H4 (cell line): ENCODE data around the gene EVI2A. TPM values are rescaled to one million over a fixed set of nuclear protein-coding genes. Genes with fewer than 3 reads are reported as not detected.
"Not testable (repeated sequence)": the region's sequence is repeated elsewhere in the genome, so short reads cannot be mapped to it uniquely, and the experiment has no call there.

Experiments
- DNase-seq: peaks from one replicate; pipeline ENCODE4 v3.0.0-alpha.2; 2015; ENCODE audit warnings: low spot score
- total RNA-seq: library from RNA; depleted of rRNA; stranded (reverse); fragments of >200 nt; shearing (Covaris generic); gene quantifications from 2 replicates; pipeline ENCODE4 v1.2.3, GENCODE V29; 2014

The EVI2A gene
- total RNA-seq, 1 experiment from 2014 or later, result 4.8 TPM

DNA sequence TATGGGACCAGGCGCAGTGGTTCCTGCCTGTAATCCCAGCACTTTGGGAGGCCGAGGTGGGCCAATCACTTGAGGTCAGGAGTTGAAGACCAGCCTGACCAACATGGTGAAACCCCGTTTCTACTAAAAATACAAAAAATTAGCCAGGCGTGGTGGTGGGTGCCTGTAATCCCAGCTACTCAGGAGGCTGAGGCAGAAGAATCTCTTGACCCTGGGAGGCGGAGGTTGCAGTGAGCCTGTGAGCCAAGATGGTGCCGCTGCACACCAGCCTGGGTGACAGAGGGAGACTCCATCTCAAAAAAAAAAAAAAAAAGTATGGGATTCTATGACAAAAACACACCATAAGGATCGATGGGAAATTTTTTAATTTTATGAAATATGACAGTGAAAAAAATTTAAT lies 9.2 kb downstream of the EVI2A start:
- DNase-seq, result not testable (repeated sequence)

DNA sequence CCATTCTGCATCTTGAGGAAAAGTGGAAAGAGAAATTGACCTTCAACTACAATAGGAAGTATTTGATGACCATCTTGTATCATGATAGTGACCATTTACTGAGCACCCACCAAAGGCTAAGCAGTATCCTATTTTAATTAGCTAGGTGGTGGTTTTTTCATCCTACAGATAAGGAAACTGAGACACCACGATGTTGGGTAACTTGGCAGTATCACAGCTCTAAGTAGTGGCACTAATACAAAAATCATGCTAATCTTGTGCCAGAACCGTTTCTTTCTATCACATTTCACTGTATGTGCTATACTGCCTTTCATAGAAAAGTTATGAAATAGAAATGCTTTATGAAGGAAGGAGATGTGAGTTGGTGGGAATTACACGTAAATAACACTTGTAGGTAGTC lies 9.9 kb downstream of the EVI2A start:
- no peak for DNase-seq

DNA sequence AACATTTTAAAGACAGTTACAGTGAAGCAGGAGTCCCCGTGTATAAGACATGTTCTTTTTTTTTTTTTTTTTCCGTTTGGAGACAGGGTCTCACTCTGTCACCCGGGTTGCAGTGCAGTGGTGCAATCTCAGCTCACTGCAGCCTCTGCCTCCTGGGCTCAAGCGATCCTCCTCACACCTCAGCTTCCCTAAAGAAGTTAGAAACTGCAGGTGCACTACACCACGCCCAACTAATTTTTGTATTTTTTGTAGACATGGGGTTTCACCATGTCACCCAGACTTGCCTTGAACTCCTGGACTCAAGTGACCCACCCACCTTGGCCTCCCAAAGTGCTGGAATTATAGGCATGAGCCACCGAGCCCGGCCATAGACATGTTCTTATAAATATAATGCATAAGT lies 10.5 kb downstream of the EVI2A start:
- no peak for DNase-seq

DNA sequence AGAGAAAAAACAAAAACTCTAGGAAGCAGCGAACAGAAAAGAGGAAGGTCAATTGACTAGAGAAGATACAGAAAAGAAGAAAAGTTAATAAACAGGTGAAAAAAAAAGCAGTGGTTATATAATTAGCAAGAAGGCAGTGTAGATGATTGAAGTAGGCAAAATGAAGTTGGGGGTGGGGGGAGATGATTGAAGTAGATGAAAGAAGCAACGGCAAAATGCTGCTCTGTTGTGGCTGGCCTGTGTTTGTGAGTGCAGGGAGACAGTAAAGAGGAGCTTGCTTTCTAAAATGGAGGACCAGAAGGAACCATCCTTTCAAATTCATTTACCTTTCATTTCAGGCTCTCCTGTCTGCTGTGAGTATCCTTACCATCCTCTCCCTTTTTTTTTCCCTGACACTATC lies 11.2 kb downstream of the EVI2A start:
- no peak for DNase-seq

DNA sequence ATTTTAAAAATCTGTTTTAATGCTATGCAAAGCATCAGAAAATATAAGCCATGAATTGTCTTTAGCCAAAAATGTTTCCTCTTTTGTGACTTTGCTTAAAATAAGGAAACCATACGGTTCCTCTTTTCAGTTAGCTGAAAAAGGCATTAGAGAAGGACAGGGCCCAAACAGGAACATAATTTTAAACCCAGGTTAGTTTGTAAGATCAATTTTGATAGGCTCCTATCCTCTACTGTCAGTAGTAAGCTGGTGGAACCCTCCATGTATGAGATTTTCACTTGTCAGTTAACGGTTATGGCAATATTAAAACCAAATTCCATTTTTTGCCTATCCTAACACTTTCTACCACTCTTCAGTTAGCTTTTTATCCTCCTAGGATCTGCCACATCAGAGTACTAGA lies 11.9 kb downstream of the EVI2A start:
- DNase-seq, result no peak

DNA sequence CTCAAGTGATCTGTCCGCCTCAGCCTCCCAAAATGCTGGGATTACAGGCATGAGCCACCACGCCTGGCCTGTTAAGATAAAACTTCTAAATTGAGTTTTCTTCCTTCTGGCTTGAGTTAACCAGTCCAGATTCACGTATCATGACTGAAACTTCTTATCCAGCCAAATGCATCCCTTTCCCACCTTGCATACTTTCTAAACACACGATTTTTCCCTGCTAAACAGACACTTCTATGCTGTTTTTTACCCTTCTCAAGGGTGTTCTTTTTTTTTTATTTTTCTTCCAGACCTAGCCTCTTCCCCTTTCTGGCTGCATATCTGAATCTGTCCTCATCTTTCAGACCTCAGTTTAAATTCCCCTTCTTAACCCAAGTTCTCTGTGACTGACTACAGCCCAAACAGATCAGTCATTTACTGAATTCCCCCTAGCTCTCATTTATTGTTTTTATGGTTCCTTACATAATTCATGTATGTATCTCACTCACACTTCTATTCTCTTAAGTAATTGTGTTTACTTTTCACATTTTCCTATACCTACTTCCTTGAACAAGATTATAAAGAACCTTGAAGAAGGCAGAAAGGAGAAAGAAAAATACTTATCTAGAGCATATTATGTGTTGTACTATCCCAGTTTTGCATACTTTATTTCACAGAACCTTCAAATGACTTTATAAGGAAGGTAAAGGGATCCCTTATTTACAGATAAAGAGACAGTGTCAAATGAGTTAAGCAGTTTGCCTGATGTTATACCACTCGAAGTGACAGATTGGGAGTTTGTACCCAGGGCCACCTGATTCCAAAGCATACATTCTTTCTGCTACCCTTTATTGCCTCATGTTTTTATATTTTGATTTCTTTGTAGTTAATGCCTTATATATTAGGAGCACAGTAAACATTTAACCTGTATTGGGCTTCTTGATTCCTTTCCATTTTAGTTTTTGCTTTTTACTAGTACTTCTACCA lies 12.8 kb downstream of the EVI2A start:
- no peak for DNase-seq

DNA sequence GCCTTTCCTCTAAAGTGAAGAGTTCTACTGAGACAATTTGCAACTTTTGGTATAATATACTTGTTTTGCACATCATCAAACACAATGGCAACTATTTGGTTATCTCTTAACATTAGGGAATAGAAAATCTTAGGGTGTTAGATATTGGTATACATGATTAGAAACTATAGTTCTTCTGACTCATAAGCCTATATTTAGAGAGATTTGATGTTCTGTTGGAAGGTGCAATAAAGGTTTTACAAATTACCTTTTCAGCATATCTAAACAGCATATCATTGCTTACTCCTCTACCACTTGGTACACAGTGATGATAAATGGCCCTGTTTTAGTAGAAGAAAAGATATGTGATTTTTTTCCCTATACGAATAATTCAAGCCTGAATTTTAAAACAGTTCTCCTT lies 13.8 kb downstream of the EVI2A start:
- DNase-seq, result no peak

DNA sequence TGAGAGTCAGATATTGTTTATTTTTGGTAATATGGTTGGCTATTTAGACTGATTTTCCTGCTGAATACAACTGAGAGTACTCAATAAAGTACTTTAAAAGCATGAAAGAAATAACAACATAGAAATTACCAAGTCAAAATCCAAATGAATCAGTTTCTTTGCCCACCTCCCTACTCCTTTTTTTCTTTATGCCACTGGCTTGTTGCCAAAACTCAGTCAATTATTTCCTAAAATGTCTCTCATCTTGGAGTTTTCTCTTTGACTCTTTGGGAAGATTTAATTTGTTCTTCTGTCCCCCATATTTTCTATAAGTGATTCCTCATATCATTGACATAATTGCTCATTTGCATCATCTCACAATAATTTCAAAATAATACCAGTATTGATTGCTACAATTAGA lies 21.8 kb downstream of the EVI2A start:
- DNase-seq, result no peak

DNA sequence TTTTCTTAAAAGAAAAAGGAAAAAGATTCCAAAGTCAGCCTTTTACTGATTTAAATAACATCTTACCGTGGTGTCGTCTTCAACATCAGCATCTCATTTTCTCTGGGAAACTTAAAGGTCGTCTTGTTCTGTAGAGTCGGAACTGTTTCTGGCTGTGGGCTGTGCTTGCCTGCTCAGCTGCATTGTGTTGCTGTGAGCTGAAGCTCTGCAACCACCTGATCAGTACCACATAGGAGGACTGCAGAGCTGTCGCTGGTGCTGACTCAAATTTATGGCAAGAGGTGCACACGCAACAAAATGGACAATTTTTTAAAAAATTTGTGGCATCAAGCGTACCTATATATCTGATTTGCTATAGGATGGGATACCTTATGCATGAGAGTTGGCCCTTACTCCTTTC lies 24.3 kb downstream of the EVI2A start, which contains the start of gene OMG:
Gene OMG (minus strand): TSS at position 150 of the 400 bp plus-strand sequence. CDS start 908 bp downstream, outside the sequence.
- DNase-seq, result no peak

DNA sequence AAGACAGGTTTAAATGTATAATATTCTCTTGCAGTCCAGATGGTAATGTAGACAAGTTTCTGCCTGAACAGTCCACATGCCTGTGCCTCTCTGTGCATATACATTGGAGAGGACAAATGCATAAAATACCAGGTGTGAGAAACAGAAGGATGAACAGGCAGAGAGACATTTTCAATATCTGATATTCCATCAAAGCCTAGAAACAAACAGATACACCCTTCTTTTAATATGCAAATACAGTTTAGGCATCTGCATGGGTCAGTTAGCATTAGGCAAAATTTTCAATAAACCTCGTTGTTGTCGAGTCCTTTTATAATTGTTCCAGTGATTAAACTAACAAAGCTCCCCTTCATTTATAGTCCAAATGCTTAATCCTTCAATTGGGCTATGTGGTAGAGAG lies 25.3 kb downstream of the EVI2A start:
- DNase-seq, result no peak

DNA sequence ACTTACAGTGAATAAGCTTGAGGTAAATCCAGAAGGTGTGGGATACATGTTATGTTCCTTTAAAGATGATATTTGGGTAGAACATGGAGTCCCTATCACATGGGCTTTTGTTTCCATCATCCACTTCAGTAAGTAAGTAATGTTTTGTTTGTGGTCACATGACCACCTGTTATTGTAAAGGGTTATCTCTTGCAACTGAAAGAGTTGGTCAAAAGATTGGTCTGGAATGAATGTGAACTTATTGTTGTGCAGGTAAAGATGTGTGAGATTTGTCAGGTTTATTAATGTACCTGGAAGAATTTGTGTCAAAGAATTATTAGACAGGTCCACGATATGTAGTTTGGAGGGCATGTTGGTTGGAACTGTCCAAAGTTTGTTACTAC lies 25.9 kb downstream of the EVI2A start:
- no peak for DNase-seq

DNA sequence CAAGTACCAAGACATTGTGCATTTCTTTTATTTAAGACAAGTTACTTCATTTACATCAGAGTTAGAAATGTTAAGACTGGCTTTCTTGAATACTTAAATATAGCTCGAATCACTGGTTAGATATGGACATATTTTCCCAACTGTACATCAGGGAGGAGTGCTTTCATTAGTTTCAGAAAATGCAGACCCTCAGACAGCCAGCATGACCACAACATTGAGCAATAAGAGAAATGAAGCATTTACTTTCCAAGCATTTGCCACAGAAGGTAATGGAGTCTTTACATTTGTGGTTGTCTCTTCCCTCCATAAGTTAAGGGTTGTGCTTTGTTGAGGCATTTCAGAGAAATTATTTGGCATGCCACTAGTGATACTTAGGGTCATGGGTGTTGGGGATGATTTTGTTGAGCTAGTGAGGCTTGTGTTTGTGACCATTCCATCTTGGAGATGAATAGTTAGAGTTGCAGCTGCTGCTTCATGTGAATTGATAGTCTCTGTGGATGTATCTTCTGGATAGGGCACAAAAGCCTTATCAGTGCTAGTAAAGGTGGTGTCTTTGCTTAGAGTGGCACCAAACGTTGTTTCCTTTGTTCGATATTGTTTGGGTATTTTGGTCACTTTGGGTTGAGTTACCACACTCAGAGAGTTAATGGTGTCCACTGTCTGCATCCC lies 26.5 kb downstream of the EVI2A start:
- no peak for DNase-seq

DNA sequence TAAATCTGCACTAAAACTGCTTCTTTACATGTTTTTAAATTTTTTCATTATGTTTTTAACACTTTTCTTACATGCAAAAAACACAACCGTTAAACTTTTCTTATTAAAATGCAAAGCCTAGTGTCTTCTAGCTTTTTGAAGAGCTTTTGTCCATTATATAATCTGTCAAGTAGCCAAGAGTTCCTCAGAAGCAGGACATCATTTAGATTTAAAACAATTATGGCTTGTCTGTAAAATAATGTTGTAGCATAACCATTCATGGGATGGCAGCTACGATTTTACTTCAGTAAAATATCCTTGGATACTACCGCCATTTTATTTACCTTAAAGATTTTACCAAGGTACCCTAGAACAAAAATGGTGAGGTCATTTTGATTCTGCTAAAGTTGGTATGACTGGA lies 27.2 kb downstream of the EVI2A start:
- no peak for DNase-seq

DNA sequence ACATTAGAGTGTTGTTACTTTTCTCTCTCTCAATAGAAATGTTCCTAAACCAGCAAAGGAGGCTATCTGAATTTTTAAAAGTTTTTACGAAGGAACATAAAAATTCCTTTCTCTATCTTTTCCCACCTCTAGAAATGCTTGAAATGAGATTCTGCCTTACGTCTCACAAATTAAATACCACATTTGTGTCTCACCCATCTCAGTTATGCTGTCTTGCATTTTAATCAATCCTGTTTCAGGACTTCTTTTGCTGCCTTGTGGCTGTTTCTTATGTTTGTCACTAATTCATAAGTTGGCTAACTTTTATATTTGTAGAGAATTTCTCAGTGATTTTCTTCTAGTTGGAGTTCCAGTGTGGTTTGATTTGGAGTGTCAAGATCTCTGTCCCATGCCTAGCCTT lies 27.8 kb downstream of the EVI2A start:
- no peak for DNase-seq

DNA sequence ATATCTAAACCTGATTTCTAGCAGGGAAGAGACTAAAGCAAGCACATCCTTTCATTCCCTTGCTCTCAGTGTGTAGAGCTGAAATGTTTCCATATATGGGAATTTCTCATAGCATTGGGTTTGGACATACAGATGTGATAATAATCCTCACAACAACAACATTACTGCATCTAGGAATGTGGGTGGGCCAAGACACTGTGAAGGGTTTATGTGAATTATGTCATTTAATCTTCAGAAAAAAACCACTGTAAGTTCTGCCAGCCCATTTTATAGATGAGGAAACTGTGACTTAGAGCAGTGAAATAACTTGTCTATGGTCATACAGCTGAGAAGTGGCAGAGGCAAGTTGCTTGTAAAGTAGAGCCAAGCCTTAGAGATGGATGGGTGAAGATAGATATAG lies 29.6 kb downstream of the EVI2A start:
- DNase-seq, result no peak

DNA sequence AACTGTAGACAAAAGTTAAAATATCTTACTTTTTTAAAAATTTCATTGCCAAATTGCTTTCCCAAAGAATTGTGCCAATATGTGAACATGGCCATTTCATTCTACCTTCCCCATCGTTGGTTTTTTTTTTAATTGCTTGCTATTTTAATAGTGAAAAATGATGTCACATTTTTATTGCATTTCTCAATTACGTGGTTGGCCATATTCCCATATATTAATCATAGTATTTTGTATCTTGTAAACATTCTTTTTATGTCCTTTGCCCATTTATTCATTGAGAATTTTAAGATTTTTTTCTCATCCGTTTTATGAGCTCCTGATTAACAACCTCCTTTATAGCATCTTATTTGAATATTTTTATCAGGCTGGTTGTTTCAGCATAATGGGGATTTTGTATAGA lies 31.6 kb downstream of the EVI2A start:
- no peak for DNase-seq

DNA sequence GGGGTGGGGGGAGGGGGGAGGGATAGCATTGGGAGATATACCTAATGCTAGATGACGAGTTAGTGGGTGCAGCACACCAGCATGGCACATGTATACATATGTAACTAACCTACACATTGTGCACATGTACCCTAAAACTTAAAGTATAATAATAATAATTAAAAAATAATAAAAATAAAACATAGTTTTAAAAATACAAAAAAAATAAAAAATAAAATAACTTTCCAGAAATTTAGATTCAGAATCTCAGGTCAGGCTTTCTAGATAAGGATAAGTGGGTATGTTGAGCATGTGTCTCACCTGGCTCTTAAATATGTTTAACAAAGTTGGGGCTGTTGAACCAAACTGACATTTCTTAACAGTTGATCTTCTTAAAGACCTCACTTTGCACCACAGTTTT lies 33.5 kb downstream of the EVI2A start:
- not testable (repeated sequence) for DNase-seq

DNA sequence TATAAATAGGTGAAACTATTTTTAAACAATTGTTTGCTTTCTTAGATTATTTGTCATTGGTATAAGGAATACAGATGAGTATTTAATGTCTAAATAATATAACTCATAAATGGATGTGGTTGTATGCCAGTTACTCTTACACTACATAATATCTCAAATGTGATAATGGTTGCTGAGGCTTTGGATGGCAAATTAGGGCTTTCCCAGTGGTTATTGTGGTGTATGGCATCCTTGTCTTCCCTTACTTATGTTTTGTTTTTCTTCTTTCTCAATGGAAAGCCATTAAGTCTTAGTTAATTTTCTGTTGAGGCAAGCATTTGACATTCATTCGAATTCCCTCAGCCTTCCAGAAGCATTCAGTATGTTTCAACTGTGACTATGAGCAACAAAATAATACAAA lies 34.8 kb downstream of the EVI2A start:
- no peak for DNase-seq

DNA sequence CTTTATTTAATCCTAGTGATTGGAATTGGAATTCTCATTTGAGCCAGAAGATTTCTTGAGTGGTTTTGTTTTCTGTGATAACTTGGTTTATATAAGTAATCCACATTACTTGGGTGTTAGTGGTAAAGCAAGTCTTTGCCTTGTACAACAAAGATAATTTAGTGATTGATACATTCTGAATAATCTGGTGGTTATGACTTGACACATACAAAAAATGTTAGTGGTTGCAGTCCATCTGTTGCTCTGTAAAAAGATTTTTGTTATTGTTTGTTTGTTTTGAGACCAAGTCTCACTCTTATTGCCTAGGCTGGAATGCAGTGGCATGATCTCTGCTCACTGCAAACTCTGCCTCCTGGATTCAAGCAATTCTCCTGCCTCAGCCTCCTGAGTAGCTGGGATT lies 37.6 kb downstream of the EVI2A start:
- DNase-seq, result no peak

DNA sequence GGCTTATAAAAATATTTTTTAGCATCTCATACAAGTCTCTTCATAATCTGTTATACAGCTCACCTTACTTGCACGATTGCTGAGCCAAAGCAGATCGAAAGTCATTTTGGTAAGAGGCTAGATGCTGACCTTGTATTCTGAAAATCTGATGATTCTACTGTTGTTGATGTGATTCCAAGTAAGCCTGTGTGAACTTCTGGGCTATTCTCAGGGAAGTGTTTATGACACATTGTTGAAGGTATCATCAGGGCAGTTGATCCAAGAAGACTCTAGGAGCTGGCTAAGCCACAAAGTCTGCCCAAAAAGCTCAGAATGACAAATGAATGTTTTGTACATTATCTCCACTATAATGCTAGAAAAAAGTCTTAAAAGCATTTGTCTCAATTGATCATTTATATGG lies 40.4 kb downstream of the EVI2A start:
- no peak for DNase-seq

DNA sequence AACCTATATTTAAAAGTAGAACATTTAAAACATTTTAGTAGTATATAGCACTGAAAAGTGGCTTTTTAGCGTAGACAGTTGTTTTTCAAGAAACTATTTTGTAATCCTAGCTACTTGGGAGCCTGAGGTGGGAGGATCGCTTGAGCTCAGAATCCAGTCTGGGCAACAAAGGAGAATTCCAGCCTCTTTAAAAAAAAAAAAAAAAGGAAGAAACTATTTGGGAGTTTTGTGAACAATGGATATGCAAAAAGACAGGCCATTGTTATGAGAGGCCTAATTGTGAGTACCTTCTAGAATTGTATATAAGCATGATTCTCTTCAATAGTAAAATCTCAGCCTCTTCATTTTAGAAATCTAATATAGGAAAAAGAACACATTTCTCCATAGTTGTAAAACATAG lies 42.0 kb downstream of the EVI2A start:
- DNase-seq, result no peak

DNA sequence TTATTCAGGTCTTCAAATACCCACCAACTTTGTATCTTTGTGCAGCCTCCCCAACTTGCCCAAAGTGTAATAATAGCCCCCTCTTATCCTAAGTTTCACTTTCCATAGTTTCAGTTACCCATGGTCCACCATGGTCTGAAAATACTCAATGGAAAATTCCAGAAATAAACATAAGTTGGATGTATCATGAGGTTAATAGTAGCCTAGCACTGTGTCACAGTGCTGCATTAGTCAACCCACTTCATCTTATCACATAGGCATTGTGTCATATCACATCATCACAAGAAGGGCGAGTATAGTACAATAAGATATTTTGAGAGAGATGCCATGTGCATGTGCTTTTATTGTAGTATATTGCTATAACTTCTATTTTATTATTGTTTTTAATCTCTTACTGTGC lies 46.3 kb downstream of the EVI2A start:
- no peak for DNase-seq

DNA sequence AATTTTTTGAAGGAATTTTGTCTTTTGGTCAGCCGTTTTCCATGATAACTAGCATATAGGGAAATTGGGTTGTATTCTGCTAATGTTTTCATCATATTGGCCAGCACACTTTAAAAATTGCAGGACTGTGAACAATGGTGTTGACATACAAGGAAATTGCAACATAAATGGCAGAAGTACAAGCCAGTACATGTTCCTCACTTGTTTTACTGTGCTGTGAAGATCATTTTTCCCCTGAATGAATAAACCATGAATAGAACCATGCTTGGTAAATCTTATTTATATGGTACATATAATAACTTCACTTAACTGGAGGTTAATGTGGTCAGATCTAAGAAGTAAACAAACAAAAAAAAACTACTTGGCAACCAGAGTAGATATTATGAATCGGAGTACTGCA lies 47.2 kb downstream of the EVI2A start:
- peak; percentile 48 for DNase-seq
